Heart right ventricle (tissue), 16 donors: ENCODE results near the gene SPTBN5. TPM values are rescaled to one million over a fixed set of nuclear protein-coding genes. Genes with fewer than 3 reads are reported as not detected.

Experiments used
- ATAC-seq, 8 donors: fragments of 200-7000 bp; cut with Tn5 transposase; one replicate each; pipeline ENCODE4 v1.9.1; 2020; ENCODE audit warnings: mild to moderate bottlenecking in 8 of 8, moderate library complexity in 8 of 8, moderate number of reproducible peaks in 1 of 8
- DNase-seq, 2 donors: peaks; one replicate each; pipeline ENCODE4 v3.0.0-alpha.2; 2020
- H3K27ac ChIP-seq, 10 donors: fragments of 200-600 bp; sonication (generic) in 2 of 10; one replicate each; pipeline versions ENCODE4 v1.5.0 to v1.8.0; 2020 to 2022; ENCODE audit warnings: mild to moderate bottlenecking in 3 of 10
- H3K27me3 ChIP-seq, 7 donors: fragments of 200-600 bp; one replicate each; pipeline ENCODE4 v1.8.0; 2021 to 2022; ENCODE audit warnings: mild to moderate bottlenecking in 2 of 7
- H3K36me3 ChIP-seq, 9 donors: fragments of 200-600 bp; sonication (generic) in 1 of 9; one replicate each; pipeline versions ENCODE4 v1.5.0 to v1.8.0; 2020 to 2022; ENCODE audit warnings: mild to moderate bottlenecking in 2 of 9
- H3K4me1 ChIP-seq, 9 donors: fragments of 200-600 bp; sonication (generic) in 1 of 9; one replicate each; pipeline versions ENCODE4 v1.5.0 to v1.8.0; 2020 to 2022; ENCODE audit warnings: mild to moderate bottlenecking in 4 of 9
- H3K4me3 ChIP-seq, 10 donors: fragments of 200-600 bp; sonication (generic) in 2 of 10; one replicate each; pipeline versions ENCODE4 v1.5.0 to v1.8.0; 2020 to 2022; ENCODE audit warnings: mild to moderate bottlenecking in 7 of 10, moderate library complexity in 2 of 10
- H3K9me3 ChIP-seq, 11 donors: fragments of 200-600 bp in 10 of 11; sonication (generic) in 2 of 11; one replicate each; pipeline versions ENCODE4 v1.5.0 to v1.8.0; 2013 to 2022; ENCODE audit warnings: mild to moderate bottlenecking in 2 of 11, control low read depth in 1 of 11, moderate library complexity in 1 of 11
- WGBS, 2 donors: extraction: QIAGEN DNeasy Blood & Tissue Kit; methylation state at CpG; one replicate each; pipeline ENCODE4 v1.1.7; 2013; ENCODE audit warnings: inconsistent platforms in 1 of 2; 5-methylcytosine and 5-hydroxymethylcytosine counted together
- intact Hi-C, 10 donors: fragments of 100-400 bp; cut with DNase I; formaldehyde crosslinking; loops; one replicate each; pipeline versions ENCODE4 v1.11.1 to v1.14.2; 2022
- polyA plus RNA-seq, 2 donors: library from polyadenylated mRNA; stranded (reverse); fragments of 200-250 nt; gene quantifications; one replicate each; pipeline ENCODE4 v1.2.3, GENCODE V29; 2013
- total RNA-seq, 10 donors: library from RNA; stranded (reverse); fragmentation: NEBNext Ultra II Directional in 3 of 10; extraction: Animal tissue kit (Norgen Biotek cat#: 25700) in 3 of 10; gene quantifications; one replicate each; pipeline versions ENCODE4 v1.2.1 to v1.2.4, GENCODE V29; 2021 to 2023
- TF ChIP-seq, protein P1 (sequence below), 9 donors: fragments of 200-600 bp; sonication (generic) in 2 of 9; IDR thresholded peaks; one replicate each; pipeline versions ENCODE4 v1.5.0 to v1.8.0; 2021 to 2022; ENCODE audit warnings: antibody characterized with exemption in 9 of 9, mild to moderate bottlenecking in 5 of 9, moderate library complexity in 1 of 9
- donor health status: Arrhythmogenic right ventricular cardiomyopathy.
- donor health status: ischemic (EF 13 %, LVEDD 7.1; RV severe dilation, severe dysfunction).
- donor health status: healthy with polysubstance abuse.
- donor health status: DM: no; HTN: yes; CAD: no.
- donor health status: DM: no; HTN: no; CAD: no.
- donor health status: ischemic (EF 25% LVEDD 6.9; RV normal size, moderate dysfunction).
- donor health status: ischemic (EF 25% LVEDD 5.7; RV mildly dilated, moderate dysfunction).
- donor health status: healthy.
- donor health status: DM: yes; HTN: yes; CAD: no.
- donor health status: Ischemic cardiomyopathy.
- donor health status: ischemic (EF 35%, LVEDD 5.7; RV mildly dilated, moderate dysfunction).
- donor health status: nonischemic (EF 11% LVEDD 7.7; RV severe dilation, severe dysfunction).
- donor health status: DM: yes; HTN: yes; CAD: no.
- donor health status: PGD.
- donor health status: ischemic (EF 29% LVEDD 5.4; RV normal size, mild dysfunction).
- donor health status: nonischemic (EF 23%, LVEDD 6.1; RV moderate dilation, normal function).

The SPTBN5 gene
- total and polyA plus RNA-seq, 12 donors, result 0.94 to 8.7 (median 2.4) TPM

GRCh38 chr15:41819455-41820050 is 74.3 kb downstream of the SPTBN5 start:
- Histone ChIP-seq H3K27me3 (no peaks in the 10 kb centered on the region), H3K27ac (no peak overlapping the region), H3K4me1 (no peaks in the 10 kb centered on the region), H3K4me3 (no peak overlapping the region), H3K36me3 (peaks cover 0 to 100% (median 34%) of the 10 kb centered on the region in 9 donors), H3K9me3 (no peaks in the 10 kb centered on the region)
- 93% methylated on average over 9 of the region's 9 CpGs for WGBS, 2 donors
- TF ChIP-seq, protein P1, sequence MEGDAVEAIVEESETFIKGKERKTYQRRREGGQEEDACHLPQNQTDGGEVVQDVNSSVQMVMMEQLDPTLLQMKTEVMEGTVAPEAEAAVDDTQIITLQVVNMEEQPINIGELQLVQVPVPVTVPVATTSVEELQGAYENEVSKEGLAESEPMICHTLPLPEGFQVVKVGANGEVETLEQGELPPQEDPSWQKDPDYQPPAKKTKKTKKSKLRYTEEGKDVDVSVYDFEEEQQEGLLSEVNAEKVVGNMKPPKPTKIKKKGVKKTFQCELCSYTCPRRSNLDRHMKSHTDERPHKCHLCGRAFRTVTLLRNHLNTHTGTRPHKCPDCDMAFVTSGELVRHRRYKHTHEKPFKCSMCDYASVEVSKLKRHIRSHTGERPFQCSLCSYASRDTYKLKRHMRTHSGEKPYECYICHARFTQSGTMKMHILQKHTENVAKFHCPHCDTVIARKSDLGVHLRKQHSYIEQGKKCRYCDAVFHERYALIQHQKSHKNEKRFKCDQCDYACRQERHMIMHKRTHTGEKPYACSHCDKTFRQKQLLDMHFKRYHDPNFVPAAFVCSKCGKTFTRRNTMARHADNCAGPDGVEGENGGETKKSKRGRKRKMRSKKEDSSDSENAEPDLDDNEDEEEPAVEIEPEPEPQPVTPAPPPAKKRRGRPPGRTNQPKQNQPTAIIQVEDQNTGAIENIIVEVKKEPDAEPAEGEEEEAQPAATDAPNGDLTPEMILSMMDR (IDR thresholded peaks at IDR 0.05), result no peak
- ATAC-seq, result no peak
- intact Hi-C loops, result loop anchor here in 7 of 10 donors (10.0 kb wide), 6 partner anchors 125 to 355 kb away; partner anchors contain the start of genes EHD4 (in 3 of the 7) and TYRO3 (in 2 of the 7)
- DNase-seq, result no peak

DNA sequence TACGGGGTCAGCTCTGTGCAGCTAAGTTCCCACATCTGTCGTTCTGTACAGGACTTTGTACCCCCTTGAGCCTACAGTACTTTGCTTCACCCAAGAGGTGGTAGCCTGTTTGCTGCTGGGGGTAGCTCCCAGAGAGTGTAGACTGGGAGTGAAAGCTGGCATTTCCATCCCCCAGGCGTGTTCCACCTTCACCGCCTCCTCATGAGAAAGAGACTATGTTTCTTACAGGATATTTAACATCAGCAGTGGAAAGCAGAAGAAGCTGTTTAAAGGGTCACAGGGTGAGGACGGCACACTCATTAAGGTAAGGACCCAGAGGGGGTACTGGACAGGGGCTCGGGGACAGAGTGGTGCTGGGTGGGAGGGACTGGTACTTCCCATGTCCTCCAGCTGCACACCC is 76.1 kb downstream of the SPTBN5 start:
- no peaks in the 10 kb centered on the region for H3K4me1 ChIP-seq
- intact Hi-C loops, result loop anchor here in 5 of 10 donors (10.0 kb wide), 5 partner anchors 123 to 353 kb away; partner anchors contain the start of gene TYRO3 (in 2 of the 5)
- H3K36me3 ChIP-seq, result peaks cover 0 to 100% (median 34%) of the 10 kb centered on the region in 9 donors
- ATAC-seq, result no peak
- H3K9me3 ChIP-seq, result no peaks in the 10 kb centered on the region
- no peaks in the 10 kb centered on the region for H3K27me3 ChIP-seq
- WGBS, 2 donors, result 88 to 93% methylated on average over 6 of the region's 6 CpGs
- no peak overlapping the region for H3K4me3 ChIP-seq
- H3K27ac ChIP-seq, result no peak overlapping the region
- no peak for DNase-seq
- TF ChIP-seq, protein P1 (IDR thresholded peaks at IDR 0.05), result no peak

GRCh38 chr15:41817327-41817726 is 76.5 kb downstream of the SPTBN5 start:
- ATAC-seq (no peak), DNase-seq (no peak)
- Histone ChIP-seq H3K4me1 (no peaks in the 10 kb centered on the region), H3K27ac (no peak overlapping the region), H3K27me3 (no peaks in the 10 kb centered on the region), H3K9me3 (no peaks in the 10 kb centered on the region), H3K4me3 (no peak overlapping the region), H3K36me3 (peaks cover 0 to 100% (median 30%) of the 10 kb centered on the region in 9 donors)
- 94 to 95% methylated on average over 14 of the region's 14 CpGs for WGBS, 2 donors
- TF ChIP-seq, protein P1 (IDR thresholded peaks at IDR 0.05), result no peak
- intact Hi-C loops, result loop anchor here in 5 of 10 donors (10.0 kb wide), 5 partner anchors 123 to 353 kb away; partner anchors contain the start of gene TYRO3 (in 2 of the 5)

GRCh38 chr15:41816788-41817187 is 77.1 kb downstream of the SPTBN5 start:
- no peak overlapping the region for H3K27ac ChIP-seq
- TF ChIP-seq, protein P1 (IDR thresholded peaks at IDR 0.05), result no peak
- H3K4me3 ChIP-seq, result no peak overlapping the region
- no peaks in the 10 kb centered on the region for H3K4me1 ChIP-seq
- 96 to 98% methylated on average over 9 of the region's 9 CpGs for WGBS, 2 donors
- ATAC-seq (no peak), DNase-seq (no peak)
- peaks cover 0 to 99% (median 27%) of the 10 kb centered on the region in 9 donors for H3K36me3 ChIP-seq
- intact Hi-C loops, result loop anchor here in 5 of 10 donors (10.0 kb wide), 5 partner anchors 122 to 352 kb away; partner anchors contain the start of gene TYRO3 (in 2 of the 5)
- H3K27me3 ChIP-seq, result no peaks in the 10 kb centered on the region
- no peaks in the 10 kb centered on the region for H3K9me3 ChIP-seq
